ENCODE measurements around the gene FAM98C.
"Not testable (repeated sequence)": the region's sequence is repeated elsewhere in the genome, so short reads cannot be mapped to it uniquely, and the experiment has no call there.

The FAM98C gene

DNA sequence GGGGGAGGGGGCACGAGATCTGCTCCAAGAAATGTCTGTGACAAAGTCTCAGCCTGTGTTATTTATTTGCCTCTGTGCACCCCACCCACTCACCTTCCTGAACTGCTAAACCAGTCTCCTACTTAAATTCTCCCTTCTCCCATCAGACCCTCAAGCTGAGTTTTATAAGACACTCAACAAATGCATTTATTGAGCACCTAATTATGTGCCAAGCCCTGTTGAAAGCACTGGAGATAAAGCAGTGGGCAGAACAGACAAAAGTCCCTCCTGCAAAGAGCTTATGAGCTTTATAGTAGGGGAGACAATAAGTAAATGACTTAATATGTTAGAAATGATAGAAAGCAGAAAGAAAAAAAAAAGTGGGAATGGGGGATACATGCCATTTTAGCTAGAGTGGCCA is 3.4 kb upstream of the FAM98C start:
- no peak for DNase-seq

DNA sequence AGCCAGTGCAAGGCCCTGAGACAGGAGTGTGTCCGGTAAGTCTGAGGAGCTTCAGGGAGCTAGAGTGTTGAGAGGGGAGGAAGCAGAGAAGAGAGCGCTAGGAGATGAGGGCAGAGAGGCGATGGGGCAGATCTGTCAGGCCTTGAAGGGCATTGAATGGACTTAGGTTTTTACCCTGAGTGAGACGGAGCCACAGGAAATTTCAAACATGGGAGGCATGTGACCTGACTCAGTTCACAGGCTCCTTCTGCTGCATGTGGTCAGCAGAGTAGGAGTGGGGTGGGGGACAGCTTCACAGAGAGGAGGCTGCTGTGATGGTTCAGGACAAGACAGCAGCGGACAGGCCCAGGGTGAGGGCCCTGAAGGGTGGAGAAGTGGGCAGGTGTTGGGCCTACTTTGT is 2.5 kb upstream of the FAM98C start:
- no peak for DNase-seq

DNA sequence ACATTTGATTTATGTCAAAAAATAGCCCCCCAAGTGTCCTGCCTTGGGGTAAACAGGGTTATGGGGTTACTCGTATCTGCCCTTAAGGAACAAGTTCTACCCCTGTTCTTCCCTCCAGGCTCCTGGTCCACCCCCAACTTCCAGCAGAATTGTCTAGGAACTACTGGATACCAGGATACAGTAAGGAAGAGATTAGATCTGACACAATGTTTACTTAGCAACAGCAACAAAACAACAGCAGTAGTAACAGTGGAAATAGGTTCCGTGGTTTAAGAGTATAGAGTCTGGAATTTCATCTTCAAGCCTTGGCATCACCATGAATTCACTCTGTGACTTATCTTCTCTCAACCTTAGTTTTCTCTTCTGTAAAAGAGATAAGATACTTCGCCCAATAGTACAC is 1.7 kb upstream of the FAM98C start:
- DNase-seq: no peak

DNA sequence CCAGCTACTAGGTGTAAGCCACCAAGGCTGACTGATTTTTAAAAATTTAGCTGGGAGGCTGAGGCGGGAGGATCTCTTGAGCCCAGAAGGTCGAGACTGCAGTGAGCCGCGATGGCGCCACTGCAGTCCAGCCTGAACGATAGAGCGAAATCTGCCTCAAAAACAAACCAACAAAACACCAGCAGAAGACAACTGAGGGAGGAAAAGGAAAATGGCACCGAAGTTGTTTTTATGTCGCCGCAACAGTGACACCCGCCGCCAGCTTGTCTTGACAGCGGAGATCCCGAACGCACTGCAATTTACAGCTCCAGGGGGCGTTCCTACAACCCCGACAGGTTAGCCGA is 298 bp upstream of the FAM98C start:
- no peak for DNase-seq

DNA sequence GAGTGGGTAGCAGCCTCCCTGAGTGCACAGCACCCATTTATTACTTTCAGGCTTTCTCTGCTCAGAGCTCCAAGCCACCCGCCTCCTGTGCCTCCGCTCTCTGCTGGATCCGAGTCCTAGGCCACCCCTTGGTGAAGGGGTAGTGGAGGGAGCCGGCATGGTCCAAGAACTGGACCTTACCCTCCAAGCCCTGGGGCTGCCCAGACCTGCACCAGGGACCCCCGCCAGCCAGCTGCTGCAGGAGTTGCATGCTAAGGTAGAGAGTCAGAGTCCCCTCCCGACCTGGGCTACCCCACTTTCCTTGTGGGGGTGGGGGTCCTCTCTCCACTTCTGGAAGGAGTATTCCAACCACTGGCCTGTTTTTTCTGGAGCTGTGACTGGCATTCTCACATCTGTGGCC is 2.0 kb downstream of the FAM98C start:
- DNase-seq: no peak

DNA sequence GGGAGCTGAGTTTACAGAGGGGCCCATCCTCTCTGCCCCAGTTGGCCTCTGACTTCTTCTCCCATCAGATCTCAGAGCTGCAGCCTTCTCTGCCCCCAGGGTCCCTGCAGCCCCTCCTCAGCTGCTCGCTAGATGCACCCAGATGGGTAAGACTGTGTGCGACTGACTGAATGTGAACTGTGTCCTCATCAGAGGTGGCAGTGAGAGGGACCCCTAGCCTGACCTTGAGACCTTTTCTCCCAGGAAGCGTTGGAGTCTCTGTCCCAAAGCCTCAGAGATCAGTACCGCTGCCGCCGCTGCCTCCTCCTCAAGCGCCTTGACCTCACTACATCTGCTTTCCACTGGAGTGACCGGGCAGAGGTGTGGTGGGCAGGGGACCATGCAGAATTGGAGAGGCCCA is 2.4 kb downstream of the FAM98C start:
- DNase-seq: no peak

DNA sequence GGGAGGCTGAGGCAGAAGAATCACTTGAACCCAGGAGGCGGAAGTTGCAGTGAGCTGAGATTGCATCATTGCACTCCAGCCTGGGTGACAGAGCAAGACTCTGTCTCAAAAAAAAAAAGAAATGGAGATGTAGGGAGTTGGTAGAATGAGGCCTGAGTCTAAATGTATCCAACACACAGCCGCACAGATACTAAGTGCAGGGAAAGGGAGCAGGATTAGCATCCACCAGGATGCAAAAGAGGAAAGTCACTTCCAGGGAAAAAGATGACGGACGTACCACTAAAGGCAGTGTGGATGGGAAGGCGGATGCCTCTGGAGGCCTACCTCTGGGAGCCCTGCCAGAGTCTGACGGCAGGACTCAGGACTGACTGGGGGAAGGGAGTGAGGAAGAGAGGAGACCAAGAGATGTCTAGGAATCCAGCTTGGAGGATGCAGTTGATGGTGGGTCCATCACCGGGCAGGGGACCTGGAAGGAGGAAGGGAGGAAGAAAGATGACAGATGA is 6.8 kb downstream of the FAM98C start:
- no peak for DNase-seq

DNA sequence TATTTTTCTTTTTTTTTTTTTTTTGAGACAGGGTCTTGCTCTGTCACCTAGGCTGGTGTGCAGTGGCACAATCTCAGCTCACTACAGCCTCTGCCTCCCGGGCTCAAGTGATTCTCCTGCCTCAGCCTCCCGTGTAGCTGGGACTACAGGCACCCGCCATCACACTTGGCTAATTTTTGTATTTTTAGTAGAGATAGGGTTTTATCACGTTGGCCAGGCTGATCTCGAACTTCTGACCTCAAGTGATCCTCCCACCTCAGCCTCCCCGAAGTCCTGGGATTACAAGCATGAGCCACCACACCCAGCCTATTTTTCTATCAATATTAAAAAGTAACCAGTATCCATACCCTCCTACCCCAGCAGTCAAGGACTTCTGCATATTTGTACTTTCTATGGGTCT is 7.5 kb downstream of the FAM98C start:
- not testable (repeated sequence) for DNase-seq

DNA sequence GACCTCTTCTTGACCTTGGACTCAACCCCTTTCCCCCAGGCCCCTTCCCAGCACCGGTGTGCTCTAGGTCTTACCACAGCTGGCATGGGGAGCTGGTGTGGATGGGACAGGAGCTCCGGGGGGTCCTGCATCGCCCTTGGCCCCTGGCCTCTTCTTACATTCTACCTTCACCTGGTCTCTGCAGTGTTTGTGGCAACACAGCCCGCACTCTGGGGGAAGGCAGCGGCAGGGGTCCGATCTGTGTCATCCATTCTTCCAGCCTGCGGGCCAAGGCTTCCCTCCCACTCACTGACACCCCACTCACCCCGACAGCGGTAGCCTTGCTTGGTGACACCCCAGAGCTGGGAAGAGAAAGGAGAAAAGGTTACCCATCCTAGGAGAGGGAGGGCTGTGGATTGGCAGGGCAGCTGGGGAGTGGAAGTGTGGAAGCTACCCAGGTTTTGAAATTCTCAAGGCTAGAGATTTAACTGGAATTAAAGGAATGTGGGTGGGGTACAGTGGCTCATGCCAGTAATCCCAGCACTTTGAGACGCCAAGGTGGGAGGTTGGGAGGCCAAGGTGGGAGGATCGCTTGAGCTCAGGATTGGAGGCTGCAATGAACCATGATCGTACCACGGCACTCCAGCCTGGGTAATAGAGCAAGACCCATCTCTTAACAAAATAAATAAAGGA is 8.3 kb downstream of the FAM98C start:
- no peak for DNase-seq

DNA sequence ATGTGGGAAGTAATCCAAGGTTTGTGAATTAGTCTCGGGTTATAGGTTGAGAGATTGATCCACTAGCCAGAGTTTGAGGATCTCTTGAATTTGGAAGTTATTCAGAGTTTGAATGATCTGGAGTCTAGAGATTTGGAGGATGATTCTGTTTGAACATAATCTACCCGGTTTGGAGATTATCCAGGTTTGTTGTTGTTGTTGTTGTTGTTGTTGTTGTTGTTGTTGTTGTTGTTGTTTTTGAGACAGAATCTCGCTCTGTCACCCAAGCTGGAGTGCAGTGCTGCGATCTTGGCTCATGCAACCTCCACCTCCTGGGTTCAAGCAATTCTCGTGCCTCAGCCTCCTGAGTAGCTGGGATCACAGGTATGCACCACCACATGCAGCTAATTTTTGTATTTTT is 9.0 kb downstream of the FAM98C start:
- not testable (repeated sequence) for DNase-seq

DNA sequence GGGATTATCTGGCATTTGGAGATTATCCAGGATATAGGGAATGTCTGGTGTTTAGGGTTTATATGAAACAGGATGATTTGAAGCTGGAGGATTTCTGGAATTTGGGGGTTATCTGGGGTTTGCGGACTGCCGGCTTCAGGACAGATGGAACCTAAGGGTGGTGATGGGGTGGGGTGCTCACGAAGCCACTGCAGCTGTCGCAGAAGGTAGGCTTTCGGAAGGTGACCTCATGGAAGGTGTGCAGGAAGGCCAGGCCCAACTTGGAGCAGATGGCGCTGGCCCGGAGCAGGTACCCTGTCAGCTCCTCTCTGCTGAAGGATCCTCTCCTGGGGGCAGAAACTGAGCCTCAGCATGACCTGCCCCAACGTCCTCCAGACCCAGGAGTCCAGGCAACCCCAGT is 9.6 kb downstream of the FAM98C start:
- DNase-seq: no peak

DNA sequence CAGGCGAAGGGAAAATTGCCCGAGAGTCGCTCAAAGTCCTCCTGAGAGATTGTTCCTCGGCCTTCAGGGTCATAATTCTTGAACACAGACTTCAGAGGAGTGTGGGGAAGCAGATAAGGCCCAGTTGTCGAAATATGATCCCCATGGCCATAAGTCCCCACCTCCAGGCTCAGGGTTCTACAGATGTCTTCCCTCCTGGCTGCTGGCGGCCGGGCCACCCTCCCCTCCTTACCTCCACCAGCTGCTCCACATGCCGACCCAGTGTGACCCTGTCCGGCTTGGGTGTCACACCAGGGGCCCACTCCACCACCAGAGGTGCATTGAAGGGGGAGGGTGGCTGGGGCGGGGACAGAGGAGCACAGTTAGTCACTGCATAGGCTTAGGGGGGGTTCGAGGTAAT is 10.1 kb downstream of the FAM98C start:
- DNase-seq: no peak

DNA sequence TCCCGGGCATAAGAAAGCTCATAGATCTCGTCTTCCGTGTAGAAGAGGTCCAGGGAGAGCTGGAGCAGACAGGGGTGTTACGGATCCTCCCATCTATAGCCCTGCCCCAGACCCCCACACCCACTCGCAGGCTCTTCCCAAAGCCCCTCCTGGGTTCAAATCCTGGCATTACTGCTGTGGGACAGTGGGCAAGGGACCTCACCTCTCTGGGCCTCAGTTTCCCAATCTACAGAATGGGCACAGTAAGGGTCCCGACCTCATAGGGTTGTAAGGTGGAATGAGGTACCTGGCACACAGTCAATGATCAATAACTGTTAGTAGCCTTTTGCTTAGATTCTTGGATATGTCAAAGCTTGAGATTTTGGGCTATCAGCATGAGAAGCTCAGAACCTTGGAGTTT is 10.5 kb downstream of the FAM98C start:
- DNase-seq: no peak

DNA sequence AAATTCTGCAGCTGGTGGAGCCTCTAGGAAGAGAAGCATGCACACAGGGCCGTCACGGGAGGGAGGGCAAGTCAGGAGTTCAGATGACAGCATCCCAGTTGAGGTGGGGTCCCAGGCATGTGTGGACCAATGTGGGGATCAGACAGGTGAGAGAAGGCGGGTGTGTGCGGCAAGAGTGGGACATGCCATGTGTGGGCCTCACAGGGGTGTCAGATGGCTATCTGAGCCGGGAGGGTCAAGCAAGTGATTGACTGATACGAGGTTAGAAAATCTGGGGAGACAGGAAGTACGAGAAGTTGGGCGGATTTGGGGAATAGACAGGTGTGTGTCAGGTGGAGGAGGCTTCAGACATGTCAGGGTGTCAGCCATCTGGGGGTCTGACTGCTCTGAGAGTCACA is 14.3 kb downstream of the FAM98C start:
- DNase-seq: no peak

DNA sequence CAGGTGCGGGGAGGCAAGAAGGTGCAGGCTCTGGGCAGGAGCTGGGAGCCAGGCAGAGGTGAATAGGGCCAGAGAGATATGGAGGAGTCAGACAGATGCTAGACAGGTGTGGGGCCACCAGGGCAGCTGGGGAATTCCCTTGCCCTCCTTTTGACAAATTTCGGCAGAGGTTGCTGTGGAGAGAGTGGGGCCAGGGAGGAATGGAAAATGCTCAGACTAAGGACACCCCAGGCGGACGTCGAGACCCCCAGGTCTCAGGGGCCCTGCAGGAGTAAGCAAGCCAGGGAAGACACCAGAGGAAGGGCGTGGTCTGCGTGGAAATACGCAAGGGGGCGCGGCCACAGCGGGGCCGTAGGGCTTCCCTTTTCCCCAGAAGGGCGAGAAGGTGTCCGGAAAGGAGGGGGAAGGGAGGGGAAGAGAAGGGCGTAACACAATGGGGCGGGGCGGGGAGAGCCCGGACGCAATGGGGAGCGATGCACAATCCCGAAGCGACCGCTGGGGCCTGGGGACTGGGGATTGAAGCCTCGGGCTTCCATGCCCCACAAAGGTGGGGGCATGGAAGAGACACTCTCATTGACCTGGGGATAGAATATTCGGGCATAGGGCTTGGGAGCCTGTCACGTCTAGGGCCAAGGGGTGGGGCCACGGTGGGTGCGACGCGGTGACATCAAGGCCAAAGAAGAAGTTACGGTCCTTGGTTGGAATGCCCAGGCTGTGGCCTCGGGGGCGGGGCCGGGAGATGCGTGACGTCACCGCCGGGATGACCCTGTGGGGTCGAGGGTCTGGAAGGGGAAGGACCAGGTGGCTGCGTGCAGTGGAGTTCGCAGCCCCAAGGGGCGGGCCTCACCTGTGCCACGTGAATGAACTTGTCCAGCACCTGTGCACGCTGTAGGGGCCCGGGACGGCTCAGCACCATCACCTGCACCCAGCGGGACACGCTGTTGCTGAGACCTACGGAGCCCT is 14.9 kb downstream of the FAM98C start:
- DNase-seq: peak; percentile 68 to 79

DNA sequence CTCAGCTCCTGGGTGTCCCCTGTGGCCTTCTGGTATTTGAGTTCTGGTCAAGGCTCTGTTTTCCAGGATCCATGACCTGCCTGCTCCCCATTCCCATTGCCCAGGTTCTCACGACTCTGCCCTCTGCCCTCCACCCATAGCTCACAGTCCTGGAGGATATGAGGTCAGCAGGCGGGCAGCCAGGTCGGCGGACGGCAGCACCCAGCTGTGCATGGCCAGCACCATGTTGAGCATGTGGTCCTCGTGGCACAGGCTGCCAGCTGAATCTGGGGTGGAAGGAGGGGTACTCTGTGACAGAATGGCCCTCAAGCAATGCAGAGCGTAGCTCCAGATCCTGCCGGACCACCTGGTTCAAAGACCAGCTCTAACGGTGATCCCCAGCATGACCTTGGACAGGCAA is 18.0 kb downstream of the FAM98C start:
- DNase-seq: no peak

DNA sequence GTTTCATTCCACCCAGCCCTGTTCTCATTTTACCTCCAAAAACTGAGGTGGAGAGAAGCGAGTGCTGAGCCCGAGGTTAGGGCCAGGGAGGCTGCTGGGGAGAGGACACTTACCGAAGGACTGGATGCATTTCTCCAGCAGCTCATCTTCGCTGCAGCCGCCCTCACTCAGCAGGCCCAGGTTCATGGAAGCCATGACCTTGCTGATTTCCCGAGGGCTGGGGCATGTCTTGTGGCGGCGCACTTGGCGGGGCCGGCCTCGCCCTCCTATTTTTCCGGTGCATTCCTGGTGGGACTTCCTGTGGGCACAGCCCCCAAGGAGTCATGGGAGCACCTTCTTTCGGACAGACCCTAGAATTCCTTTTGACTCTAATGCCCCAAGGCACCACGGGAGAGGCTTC is 19.0 kb downstream of the FAM98C start:
- no peak for DNase-seq

DNA sequence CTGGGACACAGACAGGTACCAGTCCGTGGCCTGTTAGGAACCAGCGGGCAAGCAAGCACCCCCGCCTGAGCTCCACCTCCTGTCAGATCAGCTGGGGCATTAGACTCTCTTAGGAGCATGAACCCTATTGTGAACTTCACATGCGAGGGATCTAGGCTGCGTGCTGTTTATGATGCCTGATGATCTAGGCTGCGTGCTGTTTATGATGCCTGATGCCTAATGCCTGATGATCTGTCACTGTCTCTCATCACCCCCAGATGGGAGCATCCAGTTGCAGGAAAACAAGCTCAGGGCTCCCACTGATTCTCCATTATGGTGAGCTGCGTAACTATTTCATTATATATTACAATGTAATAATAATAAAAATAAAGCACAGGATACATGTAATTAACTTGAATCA is 19.5 kb downstream of the FAM98C start:
- no peak for DNase-seq

DNA sequence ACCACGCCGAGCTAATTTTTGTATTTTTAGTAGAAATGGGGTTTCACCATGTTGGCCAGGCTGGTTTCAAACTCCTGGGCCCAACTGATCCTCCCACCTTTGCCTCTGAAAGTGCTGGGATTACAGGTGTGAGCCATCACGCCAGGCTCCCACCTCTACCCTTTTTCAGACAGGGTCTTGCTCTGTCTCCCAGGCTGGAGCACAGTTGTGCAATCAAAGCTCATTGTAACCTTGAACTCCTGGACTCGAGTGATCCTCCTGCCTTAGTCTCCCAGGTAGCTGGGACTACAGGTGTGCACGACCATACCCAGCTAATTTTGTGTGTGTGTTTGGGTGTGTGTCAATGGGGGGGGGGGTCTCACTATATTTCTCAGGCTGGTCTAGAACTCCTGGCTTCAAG is 21.4 kb downstream of the FAM98C start:
- DNase-seq: no peak

DNA sequence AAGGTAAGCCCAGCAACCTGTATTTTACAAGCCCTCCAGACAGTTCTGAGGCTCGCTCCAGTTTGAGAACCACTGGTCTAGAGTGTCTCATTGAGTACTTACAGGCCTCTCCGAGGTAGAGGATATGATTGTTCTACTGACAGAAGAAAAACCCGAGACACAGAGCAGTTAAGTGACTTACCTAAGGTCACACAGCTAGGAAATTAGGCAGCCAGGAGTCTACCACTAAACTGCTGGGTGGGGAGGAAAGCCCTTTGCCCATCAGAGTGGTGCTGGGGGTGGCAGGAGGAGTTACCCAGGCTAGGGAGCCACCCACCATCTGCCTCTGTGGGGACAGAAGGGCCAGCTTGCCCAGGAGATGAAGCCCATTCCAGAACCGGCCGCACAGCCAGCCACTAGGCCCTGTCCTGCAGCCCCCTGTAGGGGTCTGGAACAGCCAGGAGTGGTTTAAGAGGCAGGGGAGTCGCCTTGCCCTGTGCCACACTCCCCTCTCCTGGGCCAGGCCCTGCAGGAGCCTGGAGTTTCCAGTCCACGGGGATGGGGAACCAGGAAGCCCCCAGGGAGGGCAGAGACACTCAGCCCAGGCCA is 22.4 kb downstream of the FAM98C start:
- no peak for DNase-seq

DNA sequence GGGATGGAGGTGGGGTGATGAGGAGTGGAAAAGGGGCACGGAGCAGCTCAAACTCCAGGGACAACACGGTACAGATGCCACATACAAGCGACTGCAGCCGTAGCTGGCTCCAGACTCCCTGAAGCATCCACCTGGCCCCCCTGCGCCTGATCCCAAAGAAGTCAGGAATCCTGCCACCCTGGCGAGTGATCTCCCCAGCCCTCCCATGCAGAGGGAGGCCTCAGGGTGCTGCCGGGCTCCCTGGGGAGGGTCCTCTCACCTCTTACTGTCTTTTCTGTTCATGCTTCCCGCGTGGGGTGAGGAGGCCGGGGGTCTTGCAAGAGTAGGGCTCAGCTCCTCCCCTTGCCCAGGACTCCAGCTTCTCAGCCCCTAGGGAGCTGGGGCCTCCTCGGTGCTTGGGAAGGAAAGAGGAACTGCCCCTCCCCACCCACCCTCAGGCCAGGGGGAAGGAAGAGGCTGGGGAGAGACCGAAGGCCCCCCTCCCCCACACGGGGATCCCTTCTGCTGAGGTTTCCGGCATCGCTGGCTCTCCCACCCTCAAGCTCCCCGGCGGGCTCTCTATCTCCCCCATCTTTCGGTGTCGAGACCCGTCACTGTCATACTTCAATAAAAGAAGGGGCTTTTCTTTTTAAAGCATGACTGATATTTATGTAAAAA is 23.0 kb downstream of the FAM98C start, which contains the start of gene RASGRP4:
TSS of gene RASGRP4 (minus strand) at position 410 of the 657 bp plus-strand sequence. CDS start at position 282, 128 bp downstream.
- peak; percentile 35 to 54 for DNase-seq

DNA sequence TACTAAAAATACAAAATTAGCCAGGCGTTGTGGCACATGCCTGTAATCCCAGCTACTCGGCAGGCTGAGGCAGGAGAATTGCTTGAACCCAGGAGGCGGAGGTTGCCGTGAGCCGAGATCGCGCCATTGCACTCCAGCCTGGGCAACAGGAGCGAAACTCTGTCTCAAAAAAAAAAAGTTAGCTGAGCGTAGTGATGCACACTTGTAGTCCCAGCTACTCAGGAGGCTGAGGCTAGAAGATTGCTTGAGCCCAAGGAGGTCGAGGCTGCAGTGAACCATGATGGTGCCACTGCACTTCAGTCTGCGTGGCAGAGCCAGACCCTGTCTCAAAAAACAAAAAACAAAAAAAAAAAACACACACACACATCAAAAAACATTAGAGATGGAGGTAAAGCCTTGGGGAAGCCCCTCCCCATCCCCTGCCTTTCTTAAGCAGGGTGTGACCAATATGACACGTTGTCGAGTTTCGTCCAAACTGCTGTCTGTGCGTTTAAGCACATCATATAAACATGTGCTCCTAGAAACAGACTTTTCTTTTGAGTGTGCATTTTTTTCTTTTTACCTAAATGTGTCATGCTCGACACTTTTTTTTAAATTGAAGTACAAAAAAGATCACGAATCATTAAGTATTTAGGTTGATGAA is 24.3 kb downstream of the FAM98C start:
- peak; percentile 24 to 42 for DNase-seq
